HepG2 (cell line): Measurements from ENCODE around the gene CTRB2. TPM values are rescaled to one million over a fixed set of nuclear protein-coding genes. Genes with fewer than 3 reads are reported as not detected.

ENCODE experiments used
- ATAC-seq: fragments of 200-7000 bp; cut with Tn5 transposase; 3 replicates; pipeline ENCODE4 v1.9.1; 2020; ENCODE audit warnings: mild to moderate bottlenecking, moderate library complexity
- BruUV-seq: library from RNA; stranded (reverse); fragments of 400-500 nt; replicated peaks from 2 replicates; lab custom pipeline; 2021; lab: Mats Ljungman, UMichigan
- CTCF ChIA-PET: fragments of 300-600 bp; formaldehyde crosslinking; extraction: SDS; loops from one replicate; lab custom pipeline; 2021; ENCODE audit warnings: low total read pairs, inconsistent platforms, low intra/inter-chr PET ratio; lab: Yijun Ruan, JAX
- POLR2A ChIA-PET: fragments of 350-600 bp; sonication (Branson Sonifier 250); formaldehyde crosslinking; loops from one replicate; lab custom pipeline; 2020; ENCODE audit warnings: antibody characterized with exemption, inconsistent platforms; lab: Yijun Ruan, JAX
- DNase-seq: peaks from one replicate; pipeline ENCODE4 v3.0.0-alpha.2; 2015; ENCODE audit warnings: low spot score
- FAIRE-seq: peaks from 3 replicates; lab custom pipeline; 2011; peaks lifted over from hg19 to GRCh38; lab: Jason Lieb, UNC
- H2AFZ ChIP-seq: one replicate; pipeline ENCODE4 v1.6.1; 2011; ENCODE audit warnings: low read length, inconsistent platforms
- H3K27ac ChIP-seq: fragments of 300-600 bp; 3 replicates; pipeline ENCODE4 v1.8.0; 2011; ENCODE audit warnings: mixed run types, mild to moderate bottlenecking, mixed read lengths, low read length, inconsistent platforms; ENCODE audit not compliant: insufficient read depth; ENCODE audit errors: extremely low read length
- H3K27me3 ChIP-seq, 2 experiments: fragments of 200-600 bp in 1 of 2; 2 replicates in 1 of 2; 3 replicates in 1 of 2; pipeline versions ENCODE4 v1.6.0 to v1.8.0; 2011; ENCODE audit warnings: low read length in 2 of 2, mild to moderate bottlenecking in 2 of 2, moderate library complexity in 2 of 2, inconsistent platforms in 1 of 2; ENCODE audit not compliant: insufficient read depth in 2 of 2, control insufficient read depth in 1 of 2
- H3K36me3 ChIP-seq, 2 experiments: fragments of 200-600 bp in 1 of 2; replicated peaks in 1 of 2; 2 replicates in 1 of 2; 3 replicates in 1 of 2; pipeline versions ENCODE4 v1.5.1 to v1.8.0; 2011; ENCODE audit warnings: low read length in 2 of 2, inconsistent platforms in 1 of 2; ENCODE audit not compliant: insufficient read depth in 2 of 2, control insufficient read depth in 1 of 2
- H3K4me1 ChIP-seq: 2 replicates; pipeline ENCODE4 v1.5.1; 2012; ENCODE audit warnings: low read length, inconsistent platforms; ENCODE audit not compliant: insufficient read depth
- H3K4me2 ChIP-seq: 2 replicates; pipeline ENCODE4 v1.6.0; 2011; ENCODE audit warnings: low read depth, low read length, inconsistent platforms
- H3K4me3 ChIP-seq, 3 experiments: fragments of 200-600 bp in 1 of 3; sonication (generic), shearing (Covaris generic) in 1 of 3; replicated peaks in 1 of 3; 2 replicates each; pipeline ENCODE4 v1.5.1; 2011 to 2016; ENCODE audit warnings: low read length in 3 of 3, inconsistent platforms in 2 of 3, low read depth in 2 of 3, mild to moderate bottlenecking in 2 of 3, control low read depth in 1 of 3, mixed read lengths in 1 of 3; ENCODE audit not compliant: insufficient read depth in 1 of 3
- H3K79me2 ChIP-seq: one replicate; pipeline ENCODE4 v1.6.1; 2011; ENCODE audit warnings: low read length, inconsistent platforms; ENCODE audit not compliant: insufficient read depth
- H3K9ac ChIP-seq: 2 replicates; pipeline ENCODE4 v1.6.0; 2011; ENCODE audit warnings: mild to moderate bottlenecking, low read depth, low read length, inconsistent platforms; ENCODE audit not compliant: insufficient read depth
- H3K9me3 ChIP-seq: 2 replicates; pipeline ENCODE4 v1.5.1; 2012; ENCODE audit warnings: mild to moderate bottlenecking, low read length
- H4K20me1 ChIP-seq: 2 replicates; pipeline ENCODE4 v1.6.0; 2011; ENCODE audit warnings: inconsistent platforms, mild to moderate bottlenecking, low read length, moderate library complexity; ENCODE audit not compliant: insufficient read depth
- CREB1 ChIP-seq, 2 experiments: fragments of 450-650 bp in 1 of 2; IDR thresholded peaks; 2 replicates each; pipeline ENCODE4 v1.6.1; 2016 to 2017; ENCODE audit warnings: control low read depth in 1 of 2, mild to moderate bottlenecking in 1 of 2, missing compliant biosample characterization in 1 of 2, missing genetic modification characterization in 1 of 2
- FOSL2 ChIP-seq: sonication (generic); formaldehyde crosslinking; IDR thresholded peaks from 2 replicates; pipeline ENCODE4 v1.4.0; 2020; ENCODE audit warnings: missing genetic modification reagents
- HOXD1 ChIP-seq: sonication (generic); formaldehyde crosslinking; IDR thresholded peaks from 2 replicates; pipeline ENCODE4 v1.5.0; 2020; ENCODE audit warnings: missing genetic modification reagents
- KLF11 ChIP-seq: IDR thresholded peaks from 2 replicates; pipeline ENCODE4 v1.6.1; 2016; ENCODE audit warnings: missing compliant biosample characterization
- LCORL ChIP-seq, 2 experiments: fragments of 450-650 bp in 1 of 2; sonication (generic) in 1 of 2; formaldehyde crosslinking in 1 of 2; IDR thresholded peaks; 2 replicates each; pipeline versions ENCODE4 v1.5.0 to v1.6.1; 2017 to 2020; ENCODE audit warnings: antibody characterized with exemption in 1 of 2, missing genetic modification reagents in 1 of 2
- NFE2L1 ChIP-seq: sonication (generic); formaldehyde crosslinking; IDR thresholded peaks from 2 replicates; pipeline ENCODE4 v1.4.0; 2020; ENCODE audit warnings: missing genetic modification reagents, mild to moderate bottlenecking, borderline replicate concordance
- NR2F6 ChIP-seq, 2 experiments: IDR thresholded peaks; 2 replicates each; pipeline ENCODE4 v1.6.1; 2016; ENCODE audit warnings: antibody characterized with exemption in 1 of 2, mild to moderate bottlenecking in 1 of 2
- PAF1 ChIP-seq: IDR thresholded peaks from 2 replicates; pipeline ENCODE4 v1.6.1; 2016; ENCODE audit warnings: missing genetic modification reagents, missing compliant biosample characterization
- PLRG1 ChIP-seq: fragments of 450-650 bp; conservative IDR thresholded peaks from 2 replicates; pipeline ENCODE4 v1.6.1; 2016
- SALL1 ChIP-seq: sonication (generic); formaldehyde crosslinking; IDR thresholded peaks from 2 replicates; pipeline ENCODE4 v1.8.0; 2022; ENCODE audit warnings: mild to moderate bottlenecking, missing genetic modification reagents
- TEAD3 ChIP-seq: optimal IDR thresholded peaks from 2 replicates; pipeline ENCODE3; 2016; ENCODE audit warnings: borderline replicate concordance
- ZFP36L2 ChIP-seq: sonication (generic); formaldehyde crosslinking; IDR thresholded peaks from 2 replicates; pipeline ENCODE4 v1.4.0; 2020; ENCODE audit warnings: missing genetic modification reagents
- ZFP82 ChIP-seq: sonication (generic); formaldehyde crosslinking; IDR thresholded peaks from 2 replicates; pipeline ENCODE4 v1.5.1; 2020; ENCODE audit warnings: mild to moderate bottlenecking, missing genetic modification reagents, borderline replicate concordance
- ZFY ChIP-seq: sonication (generic); formaldehyde crosslinking; IDR thresholded peaks from 2 replicates; pipeline ENCODE4 v1.4.0; 2020; ENCODE audit warnings: missing genetic modification reagents
- ZNF235 ChIP-seq: sonication (generic); formaldehyde crosslinking; IDR thresholded peaks from 2 replicates; pipeline ENCODE4 v1.8.1; 2023; ENCODE audit warnings: mild to moderate bottlenecking, missing genetic modification reagents, borderline replicate concordance
- ZNF501 ChIP-seq: sonication (generic); formaldehyde crosslinking; IDR thresholded peaks from 2 replicates; pipeline ENCODE4 v1.5.1; 2020; ENCODE audit warnings: mild to moderate bottlenecking, moderate library complexity, missing genetic modification reagents
- ZNF709 ChIP-seq: sonication (generic); formaldehyde crosslinking; IDR thresholded peaks from 2 replicates; pipeline ENCODE4 v1.5.0; 2020; ENCODE audit warnings: mild to moderate bottlenecking, missing genetic modification reagents
- ZNF841 ChIP-seq: sonication (generic); formaldehyde crosslinking; IDR thresholded peaks from 2 replicates; pipeline ENCODE4 v1.8.1; 2023; ENCODE audit warnings: missing genetic modification reagents, borderline replicate concordance
- WGBS: methylation state at CpG from one replicate; pipeline ENCODE4 v1.1.6; 2017; ENCODE audit warnings: low lambda C conversion rate; 5-methylcytosine and 5-hydroxymethylcytosine counted together
- in situ Hi-C: cut with HindIII; loops from 2 replicates; pipeline ENCODE4 v1.10.0; 2017; ENCODE audit warnings: low pct_unique_long_range_greater_than_20kb; ENCODE audit not compliant: extremely low pct_ligation_motif_present
- intact Hi-C: fragments of 100-400 bp; cut with micrococcal nuclease; formaldehyde crosslinking; loops from one replicate; pipeline ENCODE4 v1.10.0; 2022; ENCODE audit not compliant: unreplicated experiment
- polyA plus RNA-seq, 8 experiments: library from polyadenylated mRNA; depleted of rRNA in 3 of 8; stranded (reverse) in 7 of 8; unstranded in 1 of 8; fragments of >200 nt; fragmentation: Illumina TruSeq in 4 of 8; extraction: Trizol in 4 of 8; gene quantifications; 2 replicates each; pipeline versions ENCODE4 v1.2.1 to v1.2.3, GENCODE V29; 2011 to 2016; ENCODE audit warnings: low read depth in 4 of 8, missing spikeins in 1 of 8, mixed read lengths in 1 of 8; ENCODE audit not compliant: insufficient read depth in 1 of 8
- total RNA-seq, 5 experiments: library from RNA; depleted of rRNA; stranded (reverse); fragments of >200 nt; fragmentation: Illumina TruSeq; extraction: Trizol; gene quantifications; 2 replicates each; pipeline ENCODE4 v1.2.3, GENCODE V29; 2016; ENCODE audit warnings: low read depth in 1 of 5
- TF ChIP-seq, protein P1 (sequence below): sonication (generic); formaldehyde crosslinking; IDR thresholded peaks from 2 replicates; pipeline ENCODE4 v1.5.0; 2020; ENCODE audit warnings: mild to moderate bottlenecking, missing genetic modification reagents, moderate library complexity

The CTRB2 gene
- total and polyA plus RNA-seq, 2 of the 13 experiments (the other 11 are each of a cell fraction or from before 2014, with no cell fraction given) = 0.13 TPM; not detected in 1

DNA sequence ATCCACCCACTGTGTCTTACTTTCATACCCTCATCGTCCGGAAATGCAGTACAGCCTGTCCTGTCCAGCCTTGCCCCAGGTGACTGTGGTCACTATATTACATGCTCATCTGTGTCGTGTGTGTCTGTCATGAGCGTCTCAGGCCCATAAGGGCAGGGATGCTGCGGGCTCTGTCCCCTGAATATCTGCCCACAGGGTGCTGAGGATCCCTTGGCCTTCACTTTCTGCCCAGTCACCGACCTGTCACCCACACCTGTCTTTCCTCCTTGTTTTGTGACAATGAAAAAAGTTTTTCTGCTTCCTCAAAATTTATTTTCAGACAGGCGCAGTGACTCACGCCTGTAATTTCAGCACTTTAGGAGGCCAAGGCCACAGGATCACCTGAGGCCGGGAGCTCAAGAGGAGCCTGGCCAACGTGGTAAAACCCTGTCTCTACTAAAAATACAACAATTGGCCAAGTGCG, 10.5 kb upstream of the CTRB2 start:
- no peak for FAIRE-seq
- TF ChIP-seq ZFP82 (CRISPR knock-in tag) (no peak), KLF11 (CRISPR knock-in tag) (no peak), TEAD3 (no peak), CREB1 (IDR thresholded peaks at IDR 0.05) (peak; percentile 54), CREB1 (CRISPR knock-in tag; IDR thresholded peaks at IDR 0.05) (no peak), NFE2L1 (CRISPR knock-in tag) (no peak), FOSL2 (peak; percentile 71), ZFY (0 out of 2 replicates have a peak, but pooled peaks have one; percentile 20), LCORL (IDR thresholded peaks at IDR 0.05) (no peak), LCORL (CRISPR knock-in tag; IDR thresholded peaks at IDR 0.05) (no peak), ZFP36L2 (CRISPR knock-in tag) (no peak), HOXD1 (no peak), ZNF501 (CRISPR knock-in tag) (peak; percentile 62; the same call in 1 of the 2 replicates), ZNF841 (no peak), SALL1 (no peak), ZNF709 (no peak), PLRG1 (no peak), NR2F6 (IDR thresholded peaks at IDR 0.05) (0 out of 2 replicates have a peak, but pooled peaks have one; percentile 6), NR2F6 (CRISPR knock-in tag; IDR thresholded peaks at IDR 0.05) (no peak), PAF1 (CRISPR knock-in tag) (no peak), ZNF235 (CRISPR knock-in tag) (no peak)
- TF ChIP-seq, protein P1, sequence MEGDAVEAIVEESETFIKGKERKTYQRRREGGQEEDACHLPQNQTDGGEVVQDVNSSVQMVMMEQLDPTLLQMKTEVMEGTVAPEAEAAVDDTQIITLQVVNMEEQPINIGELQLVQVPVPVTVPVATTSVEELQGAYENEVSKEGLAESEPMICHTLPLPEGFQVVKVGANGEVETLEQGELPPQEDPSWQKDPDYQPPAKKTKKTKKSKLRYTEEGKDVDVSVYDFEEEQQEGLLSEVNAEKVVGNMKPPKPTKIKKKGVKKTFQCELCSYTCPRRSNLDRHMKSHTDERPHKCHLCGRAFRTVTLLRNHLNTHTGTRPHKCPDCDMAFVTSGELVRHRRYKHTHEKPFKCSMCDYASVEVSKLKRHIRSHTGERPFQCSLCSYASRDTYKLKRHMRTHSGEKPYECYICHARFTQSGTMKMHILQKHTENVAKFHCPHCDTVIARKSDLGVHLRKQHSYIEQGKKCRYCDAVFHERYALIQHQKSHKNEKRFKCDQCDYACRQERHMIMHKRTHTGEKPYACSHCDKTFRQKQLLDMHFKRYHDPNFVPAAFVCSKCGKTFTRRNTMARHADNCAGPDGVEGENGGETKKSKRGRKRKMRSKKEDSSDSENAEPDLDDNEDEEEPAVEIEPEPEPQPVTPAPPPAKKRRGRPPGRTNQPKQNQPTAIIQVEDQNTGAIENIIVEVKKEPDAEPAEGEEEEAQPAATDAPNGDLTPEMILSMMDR = no peak

More for the DNA sequence above, 10.5 kb upstream of the CTRB2 start:
- in situ Hi-C loops = no loop called here
- H2AFZ ChIP-seq = no peak overlapping the region
- intact Hi-C loops = no loop called here
- CTCF ChIA-PET = no interaction called here
- BruUV-seq = no TSS peak
- 50% methylated on average over 11 of the region's 11 CpGs for WGBS
- H3K9me3 ChIP-seq = no peaks in the 10 kb centered on the region
- ATAC-seq = peak; percentile 28
- no peaks in the 10 kb centered on the region for H4K20me1 ChIP-seq
- POLR2A ChIA-PET = interaction anchor here (0.7 to 0.9 kb wide), 2 partner anchors 14 to 28 kb away, joined by 3 read pairs; no protein-coding TSS in a partner anchor
- H3K27ac ChIP-seq = no peak overlapping the region
- H3K4me3 ChIP-seq = no peak overlapping the region
- no peaks in the 10 kb centered on the region for H3K79me2 ChIP-seq
- H3K4me1 ChIP-seq = peaks cover 63% of the 10 kb centered on the region
- no peak for DNase-seq
- H3K27me3 ChIP-seq = peaks cover 4 to 43% of the 10 kb centered on the region in 2 experiments; a peak in 3 of 5 replicates
- no peaks in the 10 kb centered on the region for H3K36me3 ChIP-seq
- peak overlapping the region; percentile 22; the same call in 1 of the 2 replicates for H3K4me2 ChIP-seq
- H3K9ac ChIP-seq = no peak overlapping the region
